Sigmoid colon (tissue), 7 donors: ENCODE results near the gene FKBP11. TPM values are rescaled to one million over a fixed set of nuclear protein-coding genes. Genes with fewer than 3 reads are reported as not detected.
A peak's percentile ranks its signal among the peaks of the same experiment; 100 is the strongest.

Experiments
- DNase-seq: peaks from one replicate; pipeline ENCODE4 v3.0.0-alpha.2; 2019
- H3K27ac ChIP-seq, 4 donors: fragments of 200-600 bp; sonication (generic); one replicate each; pipeline ENCODE4 v1.5.1; 2016 to 2019; ENCODE audit warnings: mild to moderate bottlenecking in 1 of 4
- H3K27me3 ChIP-seq, 3 donors: fragments of 200-600 bp; sonication (generic); one replicate each; pipeline ENCODE4 v1.5.1; 2019; ENCODE audit warnings: mild to moderate bottlenecking in 1 of 3
- H3K36me3 ChIP-seq, 4 donors: fragments of 200-600 bp; sonication (generic); one replicate each; pipeline ENCODE4 v1.5.1; 2016 to 2019
- H3K4me1 ChIP-seq, 4 donors: fragments of 200-600 bp; sonication (generic); one replicate each; pipeline ENCODE4 v1.5.1; 2017 to 2019
- H3K4me3 ChIP-seq, 4 donors: fragments of 200-600 bp; sonication (generic); one replicate each; pipeline ENCODE4 v1.5.1; 2017 to 2019; ENCODE audit warnings: mild to moderate bottlenecking in 2 of 4, moderate library complexity in 1 of 4
- H3K9me3 ChIP-seq, 4 donors: fragments of 200-600 bp in 3 of 4; sonication (generic) in 3 of 4; one replicate each; pipeline versions ENCODE4 v1.5.1 to v1.6.1; 2013 to 2019
- CTCF ChIP-seq, 4 experiments: fragments of 450-650 bp in 3 of 4; fragments of 200-600 bp in 1 of 4; IDR thresholded peaks; one replicate each; pipeline ENCODE4 v1.5.1; 2016 to 2019; ENCODE audit warnings: antibody characterized with exemption in 4 of 4, mild to moderate bottlenecking in 3 of 4, moderate library complexity in 2 of 4
- EP300 ChIP-seq, 4 donors: sonication (generic); formaldehyde crosslinking; IDR thresholded peaks; one replicate each; pipeline ENCODE4 v1.6.1; 2017; ENCODE audit warnings: antibody characterized with exemption in 4 of 4
- POLR2A ChIP-seq, 2 donors: fragments of 450-650 bp; IDR thresholded peaks; one replicate each; pipeline ENCODE4 v1.6.1; 2016; ENCODE audit warnings: antibody characterized with exemption in 2 of 2, mild to moderate bottlenecking in 2 of 2, moderate library complexity in 2 of 2
- POLR2AphosphoS5 ChIP-seq, 4 donors: sonication (generic); formaldehyde crosslinking; IDR thresholded peaks; one replicate each; pipeline ENCODE4 v1.6.1; 2017; ENCODE audit warnings: antibody characterized with exemption in 4 of 4
- WGBS, 2 donors: extraction: QIAGEN DNeasy Blood & Tissue Kit; methylation state at CpG; one replicate each; pipeline ENCODE4 v1.1.7; 2013; 5-methylcytosine and 5-hydroxymethylcytosine counted together
- intact Hi-C: fragments of 100-400 bp; cut with DNase I; formaldehyde crosslinking; loops from one replicate; pipeline ENCODE4 v1.15.1; 2023
- polyA plus RNA-seq, 3 donors: library from polyadenylated mRNA; stranded (reverse); fragments of 200-250 nt; gene quantifications; one replicate each; pipeline ENCODE4 v1.2.3, GENCODE V29; 2013
- total RNA-seq, 4 donors: library from RNA; depleted of rRNA; stranded (reverse); fragments of >200 nt; gene quantifications; one replicate each; pipeline ENCODE4 v1.1.0, GENCODE V29; 2016
- donor health status: healthy with polysubstance abuse.
- donor health status: Bipolar disorder and iron deficiency.
- donor health status: healthy.

Gene FKBP11
- total and polyA plus RNA-seq, 7 donors: 4.6 to 50.2 (median 7.5) TPM

- Histone ChIP-seq H3K27me3 (no peaks in the 10 kb centered on the region), H3K36me3 (peaks cover 19 to 83% (median 51%) of the 10 kb centered on the region in 4 donors), H3K4me3 (no peak overlapping the region), H3K4me1 (peaks cover 0 to 8% (median 2%) of the 10 kb centered on the region in 4 donors), H3K27ac (no peak overlapping the region), H3K9me3 (no peaks in the 10 kb centered on the region)
- intact Hi-C loops: loop anchor here (1.0 to 5.0 kb wide), 2 partner anchors 34 to 83 kb away; a partner anchor contains a TSS
- TF ChIP-seq POLR2A (IDR thresholded peaks at IDR 0.05) (no peak), CTCF (IDR thresholded peaks at IDR 0.05) (peak; percentile 44 to 94 (median 80)), EP300 (IDR thresholded peaks at IDR 0.05) (no peak), POLR2AphosphoS5 (IDR thresholded peaks at IDR 0.05) (no peak)
- DNase-seq: peak; percentile 81
These were observed 11.2 kb upstream of the FKBP11 start for GRCh38 chr12:48936379-48936979.

GRCh38 chr12:48934312-48934706 lies 9.0 kb upstream of the FKBP11 start:
- 98 to 100% methylated on average over 1 of the region's 1 CpG for WGBS, 2 donors
- Histone ChIP-seq H3K9me3 (no peaks in the 10 kb centered on the region), H3K27me3 (no peaks in the 10 kb centered on the region), H3K4me3 (no peak overlapping the region), H3K36me3 (peaks cover 11 to 83% (median 43%) of the 10 kb centered on the region in 4 donors), H3K4me1 (no peaks in the 10 kb centered on the region), H3K27ac (no peak overlapping the region)
- intact Hi-C loops: no loop called here
- TF ChIP-seq EP300 (IDR thresholded peaks at IDR 0.05) (no peak), POLR2AphosphoS5 (IDR thresholded peaks at IDR 0.05) (no peak), CTCF (IDR thresholded peaks at IDR 0.05) (no peak), POLR2A (IDR thresholded peaks at IDR 0.05) (no peak)
- peak; percentile 44 for DNase-seq

GRCh38 chr12:48933664-48934311 lies 8.5 kb upstream of the FKBP11 start:
- peaks cover 11 to 78% (median 37%) of the 10 kb centered on the region in 4 donors for H3K36me3 ChIP-seq
- intact Hi-C loops: no loop called here

GRCh38 chr12:48932878-48933277 lies 7.6 kb upstream of the FKBP11 start:
- Histone ChIP-seq H3K4me1 (no peaks in the 10 kb centered on the region), H3K27me3 (no peaks in the 10 kb centered on the region), H3K9me3 (no peaks in the 10 kb centered on the region), H3K36me3 (peaks cover 11 to 69% (median 28%) of the 10 kb centered on the region in 4 donors), H3K27ac (no peak overlapping the region), H3K4me3 (no peak overlapping the region)
- 83% methylated on average over 2 of the region's 2 CpGs for WGBS, 2 donors
- no peak for DNase-seq
- intact Hi-C loops: no loop called here
- TF ChIP-seq EP300 (IDR thresholded peaks at IDR 0.05): no peak
- no peak for TF ChIP-seq CTCF (IDR thresholded peaks at IDR 0.05)
- no peak for TF ChIP-seq POLR2A (IDR thresholded peaks at IDR 0.05)
- TF ChIP-seq POLR2AphosphoS5 (IDR thresholded peaks at IDR 0.05): no peak

More at GRCh38 chr12:48933664-48934311, 8.5 kb upstream of the FKBP11 start:
- no peaks in the 10 kb centered on the region for H3K27me3 ChIP-seq
- no peaks in the 10 kb centered on the region for H3K4me1 ChIP-seq
- H3K27ac ChIP-seq: no peak overlapping the region
- no peaks in the 10 kb centered on the region for H3K9me3 ChIP-seq
- DNase-seq: no peak
- H3K4me3 ChIP-seq: no peak overlapping the region
- WGBS, 2 donors: 85 to 86% methylated on average over 9 of the region's 9 CpGs
- TF ChIP-seq POLR2AphosphoS5 (IDR thresholded peaks at IDR 0.05): no peak

- intact Hi-C loops: no loop called here
- no peaks in the 10 kb centered on the region for H3K9me3 ChIP-seq
- DNase-seq: no peak
- TF ChIP-seq CTCF (IDR thresholded peaks at IDR 0.05): no peak
- no peaks in the 10 kb centered on the region for H3K27me3 ChIP-seq
- no peak overlapping the region for H3K4me3 ChIP-seq
- no peak overlapping the region for H3K27ac ChIP-seq
- 86 to 92% methylated on average over 4 of the region's 4 CpGs for WGBS, 2 donors
- H3K36me3 ChIP-seq: peaks cover 5 to 50% (median 20%) of the 10 kb centered on the region in 4 donors
- peaks cover 0 to 5% (median 3%) of the 10 kb centered on the region in 4 donors for H3K4me1 ChIP-seq
These were observed 5.2 kb upstream of the FKBP11 start for GRCh38 chr12:48930475-48930874.
